NOMO-1 (cell line): ENCODE data around the gene KIF6.

Experiments used
- DNase-seq, 2 experiments: peaks; one replicate each; lab custom pipeline; 2025; ENCODE audit not compliant: unreplicated experiment in 2 of 2; lab: John Stamatoyannopoulos, UW

The KIF6 gene

DNA sequence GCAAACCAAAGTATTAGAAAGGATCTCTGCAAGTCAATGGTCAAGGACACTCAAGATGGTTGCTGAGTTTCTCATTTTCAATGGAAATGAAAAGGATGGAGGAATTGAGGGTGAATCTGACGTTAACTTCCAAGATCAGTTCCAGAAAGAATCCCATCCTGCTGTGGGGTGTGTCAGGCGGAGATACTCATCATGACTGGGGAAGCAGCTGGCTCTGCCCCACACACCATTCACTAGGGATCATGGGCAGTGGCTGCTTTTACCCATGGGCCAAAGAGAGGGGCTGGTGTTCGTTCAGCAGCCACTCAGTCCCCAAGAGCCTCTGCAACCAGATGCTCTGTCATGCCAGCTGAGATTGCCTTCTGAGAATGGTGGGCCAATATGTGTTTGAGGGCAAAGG, 300.4 kb downstream of the KIF6 start:
- no peak for DNase-seq

DNA sequence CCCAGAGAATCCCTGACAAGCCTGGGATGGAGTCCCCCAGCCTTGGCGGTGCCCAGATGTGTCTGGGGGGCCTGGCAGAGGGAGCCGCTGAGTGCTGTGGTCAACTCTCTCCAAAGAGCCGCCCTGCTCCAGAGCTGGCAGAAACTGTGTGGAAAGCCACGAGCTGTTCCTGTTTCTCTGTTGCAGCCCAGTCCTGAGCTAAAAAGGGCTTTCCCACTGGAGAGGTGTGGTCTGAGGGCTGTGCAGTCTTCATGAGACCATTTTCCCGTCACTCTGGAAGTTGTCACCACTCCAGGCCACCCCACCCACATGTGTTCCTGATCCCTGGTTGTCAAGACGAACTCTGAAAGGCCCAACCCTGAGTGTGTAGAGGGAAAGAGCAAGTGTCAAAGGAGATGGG, 303.0 kb downstream of the KIF6 start:
- no peak for DNase-seq

DNA sequence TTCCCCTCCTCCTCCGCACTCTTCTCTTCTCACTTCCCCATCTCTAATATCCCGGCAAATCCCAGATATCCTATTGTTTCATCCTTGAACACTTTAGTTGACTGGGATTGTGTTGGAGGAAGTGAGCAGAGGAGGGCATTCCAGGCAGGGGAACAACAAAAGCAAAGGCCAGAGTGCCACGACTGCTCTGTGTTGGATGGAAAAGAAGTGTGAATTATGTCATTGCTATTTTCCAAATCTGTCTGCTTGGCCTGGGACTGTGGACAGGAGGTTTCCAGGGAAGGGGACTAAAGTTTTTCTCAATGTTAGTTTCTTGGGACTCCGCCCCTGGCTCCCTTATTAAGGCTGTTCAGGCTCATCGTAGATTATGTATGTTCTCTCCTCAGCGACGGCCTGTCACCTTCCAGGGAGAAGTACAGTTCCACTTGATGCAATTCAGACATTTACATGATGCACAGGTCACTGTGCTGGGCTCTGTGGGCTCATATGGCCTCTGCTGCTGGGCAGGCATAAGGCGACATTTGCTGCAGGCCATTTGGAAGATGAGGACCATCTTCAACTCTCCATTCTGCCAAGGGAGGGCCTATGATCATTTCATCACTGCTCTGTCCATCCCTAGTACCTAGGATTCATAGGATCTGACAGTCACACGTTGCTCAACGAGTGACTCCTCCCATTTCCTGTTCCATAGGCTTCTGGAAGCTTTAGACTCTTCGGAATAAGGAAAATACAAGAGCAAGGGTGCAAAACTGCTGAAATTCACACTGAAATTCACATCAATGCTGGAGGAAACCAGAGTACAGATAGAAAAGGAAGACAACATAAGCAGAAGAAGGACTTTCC, 303.6 kb downstream of the KIF6 start:
- DNase-seq: no peak

DNA sequence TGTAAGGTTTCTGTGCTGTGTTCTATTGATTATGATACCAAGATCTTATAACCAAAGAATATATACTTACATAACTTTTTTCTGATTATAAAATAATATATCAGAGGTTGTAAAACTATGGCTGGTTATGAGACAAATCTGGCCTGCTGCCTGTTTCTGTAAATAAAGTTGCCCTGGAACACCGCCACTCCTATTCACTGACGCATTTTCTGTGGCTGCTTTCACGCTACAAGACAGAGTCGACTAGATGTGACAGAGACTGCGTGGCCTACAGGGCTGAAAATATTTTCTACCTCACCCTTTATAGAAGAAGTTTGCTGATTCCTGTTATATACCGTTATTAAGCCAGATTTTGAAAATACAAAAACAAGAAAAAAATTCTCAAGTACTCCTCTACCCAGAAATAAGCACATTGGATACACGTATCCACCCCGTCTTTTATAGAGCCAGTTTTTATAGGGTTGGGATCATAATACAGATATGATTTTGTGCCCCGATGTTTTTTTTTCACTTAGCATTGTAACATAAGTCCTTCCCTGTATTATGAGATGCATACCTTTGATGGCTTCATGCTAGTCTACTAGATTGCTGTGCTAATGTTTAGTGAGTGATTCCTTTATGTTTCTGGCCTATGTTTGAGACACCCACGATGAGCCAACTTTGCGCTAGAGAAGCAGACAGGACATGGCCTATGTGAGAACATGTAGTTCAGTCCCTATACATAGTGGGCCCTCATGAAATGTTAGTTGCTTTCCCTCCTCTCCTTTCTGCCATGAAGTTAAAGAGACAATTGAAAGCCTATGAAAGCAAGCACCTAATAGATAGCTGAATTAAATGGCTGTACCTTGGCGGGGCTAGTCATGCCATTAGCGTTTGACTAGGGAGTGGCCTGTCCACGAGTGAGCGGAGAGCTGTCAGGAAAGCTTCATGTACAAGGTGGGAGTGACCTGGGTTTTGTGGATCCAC, 304.6 kb downstream of the KIF6 start:
- no peak for DNase-seq

DNA sequence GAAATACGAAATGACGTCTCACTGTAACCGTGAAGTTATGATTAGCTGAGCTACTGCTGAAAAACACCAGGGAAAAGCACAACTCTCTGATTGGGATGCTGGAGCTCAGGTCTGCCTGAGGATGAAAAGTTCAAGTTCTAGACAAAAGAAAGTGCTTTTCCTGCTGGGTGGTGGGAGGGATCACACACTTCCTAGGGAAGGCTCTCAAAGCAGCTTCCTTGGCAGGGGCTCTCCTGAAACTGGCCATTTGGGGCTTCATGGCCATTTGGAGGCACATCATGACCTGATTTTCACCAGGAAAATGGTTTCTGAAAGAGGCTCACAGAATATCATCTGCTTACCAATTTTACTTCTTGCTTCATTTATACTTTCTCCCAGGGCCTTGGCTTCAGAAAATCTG, 305.6 kb downstream of the KIF6 start:
- DNase-seq: no peak

DNA sequence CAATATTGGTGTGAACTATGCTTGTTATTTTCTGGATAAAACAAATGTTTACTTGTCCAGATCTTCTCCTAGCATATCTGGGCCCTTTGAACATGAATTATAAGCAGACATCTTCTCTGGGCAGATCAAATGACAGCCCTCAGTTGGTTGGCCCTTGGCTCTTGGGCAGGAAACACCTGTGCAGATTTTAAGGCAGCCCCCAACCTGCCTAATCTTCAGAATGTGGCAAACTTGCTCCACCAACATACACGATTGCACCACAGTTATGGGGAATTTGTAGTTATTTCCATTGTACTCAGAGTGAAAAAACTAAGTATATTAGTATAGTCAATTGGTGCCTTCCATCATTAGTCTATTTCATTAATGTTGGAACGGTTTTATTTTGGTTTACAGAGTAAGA, 307.8 kb downstream of the KIF6 start:
- no peak for DNase-seq

DNA sequence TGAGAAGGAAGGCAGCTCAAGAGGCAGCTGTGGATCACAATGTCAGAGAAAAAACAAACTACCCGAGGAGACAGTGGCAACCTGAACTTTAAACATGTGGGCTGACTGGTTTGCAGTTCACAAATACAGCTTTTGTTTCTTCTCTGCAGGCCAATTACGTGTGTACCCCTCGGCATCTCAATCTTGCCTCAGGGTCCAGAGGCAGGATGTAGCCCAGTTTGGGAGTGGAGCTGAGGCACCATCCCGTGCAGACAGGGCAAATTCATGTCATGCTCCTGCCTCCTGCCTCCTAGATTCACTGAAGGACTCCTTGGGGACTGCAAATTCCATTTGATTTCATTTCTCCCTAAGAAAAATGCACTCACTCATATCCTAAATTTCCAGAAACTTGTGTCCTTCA, 308.5 kb downstream of the KIF6 start:
- no peak for DNase-seq

DNA sequence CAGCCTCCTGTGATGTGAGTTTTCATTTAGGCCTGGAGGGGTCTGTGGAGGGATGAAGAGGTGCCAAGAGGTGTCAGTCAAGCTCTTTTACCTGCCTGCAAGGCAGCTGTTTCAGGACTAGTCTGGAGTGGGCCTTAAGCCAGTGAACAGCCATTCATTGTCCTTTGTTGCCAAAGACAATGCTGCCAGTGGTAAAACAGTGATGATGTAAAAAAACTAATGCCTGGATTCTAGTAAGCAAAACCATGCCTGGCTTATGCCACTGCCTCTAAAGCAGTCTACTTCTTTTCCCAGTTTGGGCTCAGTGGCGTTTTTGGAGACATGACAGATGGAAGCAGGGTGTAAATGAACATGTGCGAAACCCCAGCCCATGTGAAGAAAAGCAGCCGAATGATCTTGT, 309.2 kb downstream of the KIF6 start:
- no peak for DNase-seq

DNA sequence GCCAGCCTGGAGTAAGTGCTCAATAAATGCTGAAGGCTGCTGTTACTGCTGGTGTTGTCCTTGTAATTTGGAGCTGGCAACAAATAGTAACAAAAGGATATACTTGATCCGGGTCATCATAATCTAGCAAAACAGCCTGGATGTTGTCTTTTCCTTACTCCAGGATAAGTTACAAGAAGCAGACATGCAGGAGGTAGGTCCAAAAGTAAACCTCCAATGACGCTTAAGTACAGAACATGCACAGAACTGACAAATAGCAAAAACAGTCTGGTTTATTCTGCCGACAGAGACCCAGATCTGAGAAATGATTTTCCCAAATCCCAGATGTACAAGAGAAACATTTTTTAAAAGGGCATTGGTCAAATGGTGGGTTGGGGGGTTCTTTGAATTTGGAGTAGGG, 309.7 kb downstream of the KIF6 start:
- DNase-seq: no peak

DNA sequence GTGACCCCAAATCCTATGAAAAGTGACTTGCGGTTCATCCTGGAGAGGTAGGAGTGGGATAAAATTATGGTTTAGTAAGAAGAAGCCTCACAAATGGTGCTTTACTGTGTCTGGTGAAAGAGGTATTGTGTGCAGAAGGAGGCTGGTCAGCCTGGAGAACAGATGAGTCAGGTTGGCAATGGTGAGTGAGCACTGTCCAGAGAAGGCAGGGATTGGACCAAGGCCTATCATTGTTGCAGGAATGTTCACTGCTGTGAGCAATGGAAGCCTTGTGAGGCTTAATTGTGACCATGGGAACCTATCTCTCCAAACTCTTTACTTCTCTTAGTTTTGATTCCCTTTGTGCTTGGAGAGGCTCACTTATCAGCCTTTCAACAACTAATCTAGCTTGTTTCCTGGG, 313.7 kb downstream of the KIF6 start:
- DNase-seq: no peak

DNA sequence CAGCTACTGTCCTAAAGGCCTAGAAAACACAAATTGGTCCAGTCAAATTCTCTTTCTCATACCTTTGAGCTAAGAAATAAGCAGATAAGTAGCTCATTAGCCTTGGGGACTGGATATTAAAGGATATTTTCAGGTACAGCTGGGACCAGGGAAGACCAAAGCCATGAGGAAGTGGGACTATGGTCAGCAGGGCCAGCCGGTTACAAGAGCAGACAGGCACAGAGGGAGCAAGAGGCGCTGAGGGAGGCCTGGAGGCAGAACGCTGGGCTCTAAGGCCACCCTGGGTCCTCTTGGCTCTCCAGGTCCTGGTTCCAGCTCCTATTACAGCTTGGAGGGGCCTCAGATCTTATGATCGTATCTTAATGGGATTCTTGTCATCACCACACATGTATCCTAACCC, 314.2 kb downstream of the KIF6 start:
- no peak for DNase-seq

DNA sequence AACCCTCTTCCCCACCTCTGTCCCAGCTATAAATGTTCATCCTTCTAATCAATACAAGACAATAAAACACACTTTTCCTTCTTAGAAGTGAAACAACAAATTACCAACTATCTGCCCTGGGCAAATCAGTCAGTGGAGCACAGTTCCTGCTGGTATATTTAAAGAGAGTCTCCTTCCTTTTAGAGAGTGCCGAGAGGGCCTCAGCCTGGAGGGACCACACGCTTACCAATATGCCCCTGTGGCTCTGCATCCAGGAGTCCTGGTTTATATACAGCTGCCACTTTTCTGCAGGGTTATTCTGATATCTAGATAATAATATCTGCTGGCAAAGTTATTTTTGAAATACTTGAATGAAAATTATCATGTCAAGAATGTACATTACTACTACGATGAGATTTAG, 315.3 kb downstream of the KIF6 start:
- DNase-seq: no peak

DNA sequence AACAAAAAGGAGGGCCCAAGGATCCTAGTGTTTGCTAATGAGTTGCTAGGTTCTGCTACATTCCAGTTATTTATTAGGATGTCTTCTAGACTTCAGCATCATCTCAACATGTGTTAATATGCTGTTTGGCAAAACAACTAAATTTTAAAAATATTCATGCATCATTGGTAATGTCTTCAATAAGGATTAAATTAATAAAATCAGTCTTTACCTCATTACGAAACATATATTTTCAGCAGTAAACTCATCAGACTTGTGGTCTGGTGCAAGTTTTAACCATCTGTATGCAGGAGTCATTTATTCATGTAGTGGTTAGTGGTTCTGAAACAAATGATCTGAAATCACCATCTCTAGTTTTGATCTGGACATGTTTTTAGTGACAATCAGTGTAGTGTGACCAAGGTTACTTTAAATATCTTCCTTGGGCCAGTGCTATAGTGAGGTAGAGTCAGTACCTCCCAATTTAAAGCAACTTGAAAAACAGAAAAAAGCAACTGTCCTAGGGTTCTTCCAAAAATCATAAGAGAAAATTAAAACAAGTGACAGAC, 317.7 kb downstream of the KIF6 start:
- no peak for DNase-seq

DNA sequence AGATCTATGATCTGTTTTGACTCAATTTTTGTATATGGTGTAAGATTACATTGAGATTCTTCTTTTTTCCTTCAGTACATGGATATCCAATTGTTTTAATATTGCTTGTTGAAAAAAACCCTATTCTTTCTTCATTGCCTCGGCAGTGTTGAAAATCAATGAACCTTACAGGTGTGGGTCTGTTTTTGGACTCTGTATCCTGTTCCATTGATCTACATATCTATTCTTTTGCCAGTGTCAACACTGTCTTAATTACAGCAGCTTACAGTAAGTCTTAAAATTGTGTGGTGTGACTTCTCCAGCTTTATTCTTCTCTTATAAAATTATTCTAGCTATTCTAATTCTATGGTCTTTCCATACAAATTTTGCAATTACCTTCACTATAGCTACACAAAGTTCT, 320.9 kb downstream of the KIF6 start:
- no peak for DNase-seq

DNA sequence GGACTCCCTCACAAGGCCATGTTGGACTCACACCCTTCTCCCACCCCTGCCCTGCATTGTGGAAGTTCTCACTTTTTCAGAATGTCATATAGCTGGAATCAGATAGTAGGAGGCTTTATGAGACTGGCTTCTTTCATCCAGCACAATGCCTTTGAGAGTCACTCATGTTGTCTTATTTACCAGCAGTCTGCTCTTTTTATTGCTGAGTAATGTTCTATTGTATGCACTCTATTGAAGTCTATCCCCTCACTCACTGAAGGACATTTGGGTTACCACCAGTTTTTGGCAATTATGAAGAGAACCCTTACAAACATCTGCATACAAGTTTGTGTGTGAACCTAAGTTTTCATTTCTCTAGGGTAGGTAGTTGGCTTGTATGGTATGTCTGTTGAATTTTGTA, 321.9 kb downstream of the KIF6 start:
- no peak for DNase-seq

DNA sequence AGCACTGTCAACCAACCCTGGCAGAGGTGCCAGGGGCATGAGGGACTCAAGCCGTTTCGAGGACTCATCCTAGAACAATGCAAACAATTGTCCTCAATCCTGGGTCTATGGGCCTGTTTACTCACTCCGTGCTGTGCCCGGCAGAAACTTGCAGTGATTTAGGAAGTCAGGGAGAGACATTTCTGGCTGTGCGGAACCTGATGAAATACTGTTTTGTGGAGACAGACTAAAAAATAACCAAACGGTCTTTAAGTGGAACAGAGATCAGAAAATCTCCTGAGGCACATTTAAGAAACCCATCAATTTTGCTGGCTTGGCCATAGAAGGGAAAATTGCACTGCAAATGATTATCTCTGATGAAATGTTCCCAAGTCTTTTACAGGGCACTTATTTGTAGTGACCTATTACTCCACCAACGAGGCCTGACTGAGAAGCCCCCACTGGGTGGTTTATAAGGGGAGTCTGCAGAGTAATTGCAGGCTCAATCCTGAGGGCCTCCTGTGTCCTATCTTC, 322.9 kb downstream of the KIF6 start:
- DNase-seq: no peak

DNA sequence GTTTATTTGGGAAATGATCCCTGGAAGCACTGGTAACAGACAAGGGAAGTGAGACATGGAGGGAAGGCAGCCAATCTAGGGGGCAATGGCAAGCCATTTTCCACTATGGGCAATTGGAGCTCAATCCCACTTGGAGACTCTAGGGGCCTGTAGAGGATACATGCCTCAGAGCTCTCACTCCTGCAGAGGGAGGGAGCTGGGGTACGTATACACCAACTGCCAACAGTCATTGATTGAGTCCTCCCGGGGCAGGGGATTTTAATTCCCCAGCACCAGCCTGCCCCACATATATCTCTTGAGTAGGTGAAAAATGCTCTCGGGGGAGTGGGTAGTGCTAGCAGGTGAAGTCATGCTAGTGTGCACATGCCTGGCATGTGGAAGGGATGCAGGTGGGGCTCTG, 323.8 kb downstream of the KIF6 start:
- no peak for DNase-seq

DNA sequence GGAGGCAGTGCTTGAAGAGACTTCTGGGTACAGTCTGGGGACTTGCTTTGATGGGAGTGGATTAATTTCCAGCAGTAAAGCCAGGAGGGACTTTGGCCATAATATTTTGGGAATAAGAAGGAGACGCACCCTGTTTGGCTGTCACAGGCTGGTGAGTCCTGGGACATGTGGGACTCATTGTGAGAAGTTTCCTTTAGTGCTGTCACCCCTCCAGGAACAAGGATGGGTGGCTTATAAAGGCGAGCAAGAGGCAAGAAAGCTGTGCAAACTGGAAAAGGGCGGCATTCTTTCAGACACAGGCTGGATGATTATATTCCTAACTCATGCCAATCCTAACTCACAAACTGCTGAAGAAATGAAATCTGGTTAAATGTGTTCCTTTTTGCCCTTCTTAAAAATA, 325.2 kb downstream of the KIF6 start:
- DNase-seq: no peak

DNA sequence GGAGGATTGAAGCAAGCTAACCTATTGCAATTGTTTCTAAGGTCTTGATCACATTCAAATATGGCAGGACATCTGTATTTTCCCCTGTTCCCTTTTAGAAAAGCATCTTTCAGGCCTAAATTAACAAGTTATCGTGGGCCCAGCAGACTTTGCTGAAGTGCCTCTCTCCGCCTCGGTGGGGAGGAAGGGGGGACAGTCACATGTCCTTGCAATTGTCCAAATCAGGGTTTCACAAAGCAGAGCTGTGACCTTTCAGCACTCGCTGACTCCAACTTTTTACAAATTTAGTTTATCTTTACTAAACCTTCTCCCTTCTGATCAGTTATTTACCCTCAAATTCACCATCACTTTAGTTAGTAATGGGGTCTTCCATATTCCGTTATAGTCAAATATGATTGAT, 328.4 kb downstream of the KIF6 start:
- no peak for DNase-seq

DNA sequence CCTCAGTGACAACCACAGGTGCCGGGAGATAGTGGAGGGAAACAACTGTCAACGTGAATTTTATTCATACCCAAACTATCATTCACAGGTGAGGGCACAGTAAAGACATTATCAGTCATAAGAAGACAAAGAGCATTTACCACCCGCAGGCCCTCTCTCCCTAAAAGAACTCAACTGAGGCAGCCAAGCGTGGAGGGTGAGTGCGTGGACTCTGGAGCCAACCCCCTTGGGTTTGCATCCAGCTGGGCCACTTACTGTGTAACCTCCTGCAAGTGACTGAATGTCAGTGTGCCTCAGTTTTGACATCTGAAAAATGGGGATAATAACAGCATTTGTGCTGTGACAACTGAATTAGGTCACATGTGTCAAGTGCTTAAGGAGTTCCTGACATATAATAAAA, 332.1 kb downstream of the KIF6 start:
- DNase-seq: no peak

DNA sequence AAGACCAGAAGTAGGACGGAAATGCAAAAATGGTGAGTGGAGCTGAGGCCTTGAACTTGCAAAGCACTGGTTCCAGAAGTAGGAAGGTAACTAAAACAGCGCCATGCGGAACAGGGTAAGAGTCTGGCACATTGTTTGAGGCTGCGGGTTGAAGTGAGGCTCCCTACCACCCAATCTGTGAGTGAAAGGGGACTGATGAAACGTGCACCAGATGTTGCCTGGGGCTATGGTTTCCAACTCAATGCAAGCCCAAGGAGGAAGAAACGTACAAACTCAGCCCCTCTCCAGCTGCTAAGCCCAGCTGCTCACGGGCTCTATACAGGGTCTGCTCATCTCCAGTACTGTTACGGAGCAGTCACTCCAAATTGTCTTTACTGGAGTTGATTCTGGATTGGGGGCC, 334.0 kb downstream of the KIF6 start:
- no peak for DNase-seq

DNA sequence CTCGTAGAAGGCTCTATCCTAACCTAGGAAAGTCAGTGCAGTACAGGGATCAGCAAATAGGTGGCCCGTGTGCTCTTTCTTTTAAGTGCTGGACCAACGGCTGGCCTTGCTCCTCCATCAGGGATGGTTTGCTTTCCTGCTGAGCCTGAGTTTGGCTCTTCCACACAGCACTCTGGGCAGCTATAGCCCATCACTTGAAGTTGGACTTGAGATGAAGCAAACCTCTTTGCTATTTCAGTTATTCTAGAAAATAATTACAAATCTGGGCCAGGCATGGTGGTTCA, 335.8 kb downstream of the KIF6 start:
- DNase-seq: no peak
